Fibroblast of lung (primary cell): ENCODE measurements around the gene DALRD3.

ENCODE experiments used
- EZH2 ChIP-seq: IDR thresholded peaks from 2 replicates; pipeline ENCODE4 v1.5.1; 2012; ENCODE audit warnings: low read length, control low read depth, mild to moderate bottlenecking; ENCODE audit errors: missing control alignments
- TF ChIP-seq, protein P1 (sequence below), 2 donors: IDR thresholded peaks in 1 of 2; conservative IDR thresholded peaks in 1 of 2; 1 replicate in 1 of 2; 2 replicates in 1 of 2; pipeline ENCODE4 v1.5.1; 2011 to 2012; ENCODE audit warnings: low read length in 2 of 2, control low read depth in 1 of 2, inconsistent platforms in 1 of 2, low read depth in 1 of 2, mild to moderate bottlenecking in 1 of 2

DNA sequence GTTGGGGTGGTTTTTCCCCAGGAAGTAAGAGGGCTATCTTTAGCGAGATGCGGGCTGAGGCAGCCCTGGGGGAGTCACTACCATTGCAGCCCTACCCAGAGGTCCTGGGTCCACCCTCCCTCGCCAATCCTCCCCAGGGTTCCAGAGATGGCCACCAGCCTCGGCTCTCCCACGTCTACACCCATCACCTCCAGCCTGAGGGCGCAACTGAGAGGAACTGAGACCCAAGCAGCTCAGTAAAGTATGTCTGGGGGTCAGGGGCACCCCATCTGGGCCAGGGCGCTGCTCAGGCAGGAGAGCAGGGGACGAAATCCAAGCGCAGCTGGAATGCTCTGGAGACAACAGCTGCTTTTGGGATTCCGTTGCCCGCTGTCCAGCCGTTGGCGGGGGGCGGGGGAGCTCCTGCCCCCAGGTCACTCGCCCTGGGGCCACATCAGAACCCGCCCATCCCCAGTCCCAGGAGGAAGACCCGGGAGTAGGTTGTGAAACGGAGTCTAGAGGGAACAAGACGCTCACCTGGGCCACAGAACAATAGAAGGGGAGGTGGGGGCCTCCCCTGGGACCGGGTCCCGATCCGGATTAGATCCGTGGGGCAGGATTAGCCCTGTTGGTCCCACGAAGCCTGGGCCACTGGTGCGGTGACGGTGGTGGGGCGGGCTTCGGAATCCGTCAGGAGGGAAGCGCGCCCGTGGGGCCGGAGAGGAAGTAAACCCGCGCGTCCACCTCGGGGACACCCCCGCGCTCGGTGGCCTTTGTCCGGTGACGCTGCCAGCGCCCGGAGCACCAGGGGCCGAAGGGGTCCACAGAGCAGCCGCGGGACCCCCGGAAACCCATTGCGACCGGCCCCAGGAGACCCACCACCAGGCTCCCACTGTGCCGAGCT, 2.2 kb upstream of the DALRD3 start:
- TF ChIP-seq, protein P1, sequence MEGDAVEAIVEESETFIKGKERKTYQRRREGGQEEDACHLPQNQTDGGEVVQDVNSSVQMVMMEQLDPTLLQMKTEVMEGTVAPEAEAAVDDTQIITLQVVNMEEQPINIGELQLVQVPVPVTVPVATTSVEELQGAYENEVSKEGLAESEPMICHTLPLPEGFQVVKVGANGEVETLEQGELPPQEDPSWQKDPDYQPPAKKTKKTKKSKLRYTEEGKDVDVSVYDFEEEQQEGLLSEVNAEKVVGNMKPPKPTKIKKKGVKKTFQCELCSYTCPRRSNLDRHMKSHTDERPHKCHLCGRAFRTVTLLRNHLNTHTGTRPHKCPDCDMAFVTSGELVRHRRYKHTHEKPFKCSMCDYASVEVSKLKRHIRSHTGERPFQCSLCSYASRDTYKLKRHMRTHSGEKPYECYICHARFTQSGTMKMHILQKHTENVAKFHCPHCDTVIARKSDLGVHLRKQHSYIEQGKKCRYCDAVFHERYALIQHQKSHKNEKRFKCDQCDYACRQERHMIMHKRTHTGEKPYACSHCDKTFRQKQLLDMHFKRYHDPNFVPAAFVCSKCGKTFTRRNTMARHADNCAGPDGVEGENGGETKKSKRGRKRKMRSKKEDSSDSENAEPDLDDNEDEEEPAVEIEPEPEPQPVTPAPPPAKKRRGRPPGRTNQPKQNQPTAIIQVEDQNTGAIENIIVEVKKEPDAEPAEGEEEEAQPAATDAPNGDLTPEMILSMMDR (conservative IDR thresholded peaks at IDR 0.05 in 1 of 2, IDR thresholded peaks at IDR 0.05 in 1 of 2; ENCODE audit: low read depth in 1 of 2, low read length in 2 of 2), result no peak
- no peak for TF ChIP-seq EZH2
